Esophagus squamous epithelium (tissue), 5 donors: ENCODE data around the gene DHRSX. TPM values are rescaled to one million over a fixed set of nuclear protein-coding genes. Genes with fewer than 3 reads are reported as not detected.
"Not testable (repeated sequence)": the region's sequence is repeated elsewhere in the genome, so short reads cannot be mapped to it uniquely, and the experiment has no call there.

Source experiments
- DNase-seq: peaks from one replicate; lab custom pipeline; 2025; lab: John Stamatoyannopoulos, UW
- H3K27ac ChIP-seq, 4 donors: fragments of 200-600 bp; sonication (generic); one replicate each; pipeline ENCODE4 v1.5.1; 2016 to 2019; ENCODE audit warnings: mild to moderate bottlenecking in 1 of 4
- H3K27me3 ChIP-seq, 4 donors: fragments of 200-600 bp; sonication (generic); 1 replicate in 3 of 4; 2 replicates in 1 of 4; pipeline versions ENCODE4 v1.5.1 to v1.6.0; 2017 to 2021; ENCODE audit warnings: antibody characterized with exemption in 1 of 4
- H3K36me3 ChIP-seq, 3 donors: fragments of 200-600 bp; sonication (generic); one replicate each; pipeline ENCODE4 v1.5.1; 2016 to 2019
- H3K4me1 ChIP-seq, 3 donors: fragments of 200-600 bp; sonication (generic); one replicate each; pipeline ENCODE4 v1.5.1; 2017 to 2019
- H3K4me3 ChIP-seq, 4 donors: fragments of 200-600 bp; sonication (generic); 1 replicate in 3 of 4; 2 replicates in 1 of 4; pipeline ENCODE4 v1.5.1; 2016 to 2019; ENCODE audit warnings: mild to moderate bottlenecking in 2 of 4, moderate library complexity in 1 of 4
- H3K9me3 ChIP-seq, 3 donors: fragments of 200-600 bp; sonication (generic); one replicate each; pipeline ENCODE4 v1.5.1; 2016 to 2019
- POLR2A ChIP-seq, 4 donors: fragments of 450-650 bp; IDR thresholded peaks; one replicate each; pipeline ENCODE4 v1.6.1; 2017; ENCODE audit warnings: antibody characterized with exemption in 4 of 4, mild to moderate bottlenecking in 4 of 4, moderate library complexity in 3 of 4
- WGBS, 2 donors: methylation state at CpG; one replicate each; pipeline ENCODE4 v1.1.5; 2018; 5-methylcytosine and 5-hydroxymethylcytosine counted together
- intact Hi-C: fragments of 100-400 bp; cut with DNase I; formaldehyde crosslinking; loops from one replicate; pipeline ENCODE4 v1.15.0; 2022
- total RNA-seq, 4 donors: library from RNA; depleted of rRNA; stranded (reverse); fragments of >200 nt; gene quantifications; one replicate each; pipeline ENCODE4 v1.1.0, GENCODE V29; 2016
- TF ChIP-seq, protein P1 (sequence below), 6 experiments: fragments of 450-650 bp in 4 of 6; fragments of 200-600 bp in 2 of 6; sonication (generic) in 2 of 6; IDR thresholded peaks; one replicate each; pipeline ENCODE4 v1.5.1; 2016 to 2019; ENCODE audit warnings: antibody characterized with exemption in 6 of 6, mild to moderate bottlenecking in 4 of 6, moderate library complexity in 4 of 6
- donor health status: DM: yes; HTN: yes; CAD: no.

DHRSX gene
- total RNA-seq, 4 donors from 2014 or later: 4.1 to 12.2 (median 8.0) TPM

DNA sequence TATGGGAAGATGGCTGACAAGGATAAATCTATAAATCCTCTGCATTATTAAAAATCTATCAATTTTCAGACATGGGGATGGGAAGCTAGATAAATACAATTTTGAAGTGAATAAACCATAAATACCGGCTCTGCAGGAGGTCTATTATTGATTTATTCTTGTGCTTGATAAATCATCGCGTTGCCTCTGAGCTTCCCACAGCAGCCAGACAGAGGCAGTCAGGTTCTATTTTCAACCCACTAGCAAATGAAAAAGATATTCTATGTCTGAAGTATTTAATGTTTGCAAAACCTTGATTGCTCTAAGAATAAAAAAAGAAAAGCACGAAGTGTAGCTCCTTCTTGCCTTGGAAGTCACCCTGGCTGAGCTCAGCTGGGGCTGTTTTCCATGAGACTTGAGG lies 216.2 kb downstream of the DHRSX start:
- peaks cover 0 to 10% (median 0%) of the 10 kb centered on the region in 3 donors for H3K36me3 ChIP-seq
- H3K27me3 ChIP-seq: no peaks in the 10 kb centered on the region
- H3K4me1 ChIP-seq: no peaks in the 10 kb centered on the region
- 94 to 95% methylated on average over 4 of the region's 4 CpGs for WGBS, 2 donors
- no peak overlapping the region for H3K4me3 ChIP-seq
- no peak overlapping the region for H3K27ac ChIP-seq
- intact Hi-C loops: no loop called here
- H3K9me3 ChIP-seq: no peaks in the 10 kb centered on the region
- TF ChIP-seq, protein P1, sequence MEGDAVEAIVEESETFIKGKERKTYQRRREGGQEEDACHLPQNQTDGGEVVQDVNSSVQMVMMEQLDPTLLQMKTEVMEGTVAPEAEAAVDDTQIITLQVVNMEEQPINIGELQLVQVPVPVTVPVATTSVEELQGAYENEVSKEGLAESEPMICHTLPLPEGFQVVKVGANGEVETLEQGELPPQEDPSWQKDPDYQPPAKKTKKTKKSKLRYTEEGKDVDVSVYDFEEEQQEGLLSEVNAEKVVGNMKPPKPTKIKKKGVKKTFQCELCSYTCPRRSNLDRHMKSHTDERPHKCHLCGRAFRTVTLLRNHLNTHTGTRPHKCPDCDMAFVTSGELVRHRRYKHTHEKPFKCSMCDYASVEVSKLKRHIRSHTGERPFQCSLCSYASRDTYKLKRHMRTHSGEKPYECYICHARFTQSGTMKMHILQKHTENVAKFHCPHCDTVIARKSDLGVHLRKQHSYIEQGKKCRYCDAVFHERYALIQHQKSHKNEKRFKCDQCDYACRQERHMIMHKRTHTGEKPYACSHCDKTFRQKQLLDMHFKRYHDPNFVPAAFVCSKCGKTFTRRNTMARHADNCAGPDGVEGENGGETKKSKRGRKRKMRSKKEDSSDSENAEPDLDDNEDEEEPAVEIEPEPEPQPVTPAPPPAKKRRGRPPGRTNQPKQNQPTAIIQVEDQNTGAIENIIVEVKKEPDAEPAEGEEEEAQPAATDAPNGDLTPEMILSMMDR (IDR thresholded peaks at IDR 0.05): no peak
- TF ChIP-seq POLR2A (IDR thresholded peaks at IDR 0.05): no peak
- DNase-seq: no peak

DNA sequence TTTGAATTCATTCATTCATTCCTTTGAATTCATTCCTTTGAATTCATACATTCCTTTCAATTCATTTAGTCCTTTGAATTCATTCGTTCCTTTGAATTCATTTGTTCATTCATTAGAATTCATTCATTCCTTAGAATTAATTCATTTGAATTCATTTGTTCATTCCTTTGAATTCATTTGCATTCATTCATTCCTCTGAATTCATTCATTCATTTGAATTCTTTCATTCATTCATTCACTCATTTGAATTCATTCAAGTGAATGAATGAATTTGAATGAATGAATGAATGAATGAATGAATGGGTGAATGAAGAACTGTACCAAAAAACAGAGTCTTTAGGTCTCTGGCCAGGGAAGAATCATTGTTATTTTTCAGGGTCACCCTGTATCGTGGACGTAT lies 216.6 kb downstream of the DHRSX start:
- TF ChIP-seq, protein P1 (IDR thresholded peaks at IDR 0.05): no peak
- no peak for TF ChIP-seq POLR2A (IDR thresholded peaks at IDR 0.05)
- Histone ChIP-seq H3K36me3 (peaks cover 0 to 6% (median 0%) of the 10 kb centered on the region in 3 donors), H3K9me3 (no peaks in the 10 kb centered on the region), H3K27ac (no peak overlapping the region), H3K4me1 (no peaks in the 10 kb centered on the region), H3K27me3 (no peaks in the 10 kb centered on the region), H3K4me3 (no peak overlapping the region)
- WGBS, 2 donors: 88 to 96% methylated on average over 3 of the region's 3 CpGs
- intact Hi-C loops: no loop called here
- no peak for DNase-seq

DNA sequence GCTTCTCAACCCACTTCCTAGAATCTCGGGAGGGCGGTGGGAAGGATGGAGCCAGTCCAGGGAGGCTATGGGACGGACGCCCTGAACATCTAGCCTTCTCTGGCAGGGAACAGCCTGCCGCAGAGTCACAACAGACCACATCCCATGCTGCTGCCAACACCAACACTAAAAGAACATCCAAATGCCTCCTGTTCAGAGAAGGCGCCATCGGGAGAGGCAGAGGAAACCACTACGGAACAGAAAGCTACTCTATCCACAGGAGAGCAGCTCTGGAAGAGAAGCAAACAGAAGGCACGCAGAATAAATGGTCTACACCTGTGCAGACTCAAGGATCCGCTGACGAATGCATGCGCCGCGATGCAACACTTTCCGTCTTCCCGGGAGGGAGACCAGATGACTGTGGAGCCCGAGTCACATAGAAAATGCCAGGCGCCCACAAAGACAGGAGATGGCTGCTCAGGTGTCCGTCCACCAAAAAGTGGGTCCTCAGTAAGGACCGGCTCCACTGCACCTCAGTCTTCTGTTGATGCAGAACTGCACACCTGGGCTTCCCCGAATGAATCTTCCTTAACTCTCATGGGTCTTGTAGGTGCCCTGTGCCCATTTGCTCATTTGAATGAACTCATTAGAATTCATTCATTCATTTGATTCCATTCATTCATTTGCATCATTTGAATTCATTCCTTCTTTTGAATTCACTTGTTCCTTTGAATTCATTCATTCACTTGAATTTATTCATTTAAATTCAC lies 217.5 kb downstream of the DHRSX start:
- H3K4me3 ChIP-seq: no peak overlapping the region
- no peaks in the 10 kb centered on the region for H3K9me3 ChIP-seq
- intact Hi-C loops: no loop called here
- H3K27ac ChIP-seq: no peak overlapping the region
- H3K36me3 ChIP-seq: no peaks in the 10 kb centered on the region
- no peaks in the 10 kb centered on the region for H3K27me3 ChIP-seq
- no peaks in the 10 kb centered on the region for H3K4me1 ChIP-seq
- TF ChIP-seq POLR2A (IDR thresholded peaks at IDR 0.05): no peak
- TF ChIP-seq, protein P1 (IDR thresholded peaks at IDR 0.05): no peak
- 88 to 92% methylated on average over 20 to 21 of the region's 21 CpGs for WGBS, 2 donors
- DNase-seq: no peak

DNA sequence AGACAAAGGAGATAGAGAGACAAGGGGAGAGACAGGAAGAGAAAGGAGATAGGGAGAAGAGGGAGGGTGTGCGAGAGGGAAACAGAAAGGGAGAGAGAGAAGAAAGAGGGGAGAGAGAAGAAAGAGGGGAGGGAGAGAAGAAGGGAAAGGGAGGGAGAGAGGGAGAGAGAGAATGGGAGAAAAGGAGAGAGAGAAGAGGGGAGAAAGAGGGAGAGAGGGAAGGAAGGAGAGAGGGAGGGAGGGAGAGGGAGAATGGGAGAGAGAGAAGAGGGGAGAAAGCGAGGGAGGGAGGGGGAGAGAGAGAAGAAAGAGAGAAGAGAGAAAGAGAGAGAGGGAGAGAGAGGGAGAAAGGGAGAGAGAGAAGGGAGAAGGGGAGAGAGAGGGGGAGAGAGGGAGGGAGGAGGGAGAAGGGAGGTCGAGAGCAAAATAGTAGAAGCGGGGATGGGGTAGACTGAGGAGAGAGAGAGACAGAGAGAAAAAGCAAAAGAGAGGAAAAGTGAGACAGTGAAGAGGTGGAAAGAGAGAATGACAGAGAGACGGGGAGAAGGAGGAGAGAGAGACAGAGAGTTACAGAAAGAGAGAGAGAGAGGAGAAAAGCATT lies 218.2 kb downstream of the DHRSX start:
- WGBS, 2 donors: 86 to 91% methylated on average over 4 to 5 of the region's 5 CpGs
- Histone ChIP-seq H3K27me3 (no peaks in the 10 kb centered on the region), H3K4me3 (no peak overlapping the region), H3K9me3 (no peaks in the 10 kb centered on the region), H3K4me1 (no peaks in the 10 kb centered on the region), H3K27ac (no peak overlapping the region), H3K36me3 (no peaks in the 10 kb centered on the region)
- intact Hi-C loops: no loop called here
- DNase-seq: no peak
- TF ChIP-seq POLR2A (IDR thresholded peaks at IDR 0.05): no peak
- TF ChIP-seq, protein P1 (IDR thresholded peaks at IDR 0.05): no peak

DNA sequence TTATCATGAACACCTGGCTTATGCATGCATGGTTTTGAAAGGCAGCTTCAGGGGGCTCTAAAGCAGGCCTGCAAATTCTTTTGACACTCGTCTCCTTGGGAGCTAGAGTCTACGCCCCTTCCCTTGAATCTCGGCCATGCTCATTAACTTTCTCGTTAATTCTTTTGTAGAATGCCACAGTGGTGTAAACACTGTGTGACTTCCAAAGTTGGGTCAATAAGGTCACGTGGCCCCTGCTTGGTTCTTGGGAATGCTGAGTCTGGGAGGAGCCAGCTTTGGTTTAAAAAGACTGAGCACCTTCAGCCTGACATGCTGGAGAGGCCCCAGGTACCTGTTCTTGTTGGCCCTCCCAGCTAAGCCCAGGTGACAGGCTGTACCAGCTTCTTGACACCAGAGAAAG lies 228.4 kb downstream of the DHRSX start:
- 77 to 81% methylated on average over 5 of the region's 5 CpGs for WGBS, 2 donors
- TF ChIP-seq POLR2A (IDR thresholded peaks at IDR 0.05): no peak
- TF ChIP-seq, protein P1 (IDR thresholded peaks at IDR 0.05): no peak
- H3K4me1 ChIP-seq: no peaks in the 10 kb centered on the region
- H3K9me3 ChIP-seq: no peaks in the 10 kb centered on the region
- no peak overlapping the region for H3K4me3 ChIP-seq
- H3K36me3 ChIP-seq: no peaks in the 10 kb centered on the region
- no peak for DNase-seq
- no peak overlapping the region for H3K27ac ChIP-seq
- no peaks in the 10 kb centered on the region for H3K27me3 ChIP-seq
- intact Hi-C loops: no loop called here

DNA sequence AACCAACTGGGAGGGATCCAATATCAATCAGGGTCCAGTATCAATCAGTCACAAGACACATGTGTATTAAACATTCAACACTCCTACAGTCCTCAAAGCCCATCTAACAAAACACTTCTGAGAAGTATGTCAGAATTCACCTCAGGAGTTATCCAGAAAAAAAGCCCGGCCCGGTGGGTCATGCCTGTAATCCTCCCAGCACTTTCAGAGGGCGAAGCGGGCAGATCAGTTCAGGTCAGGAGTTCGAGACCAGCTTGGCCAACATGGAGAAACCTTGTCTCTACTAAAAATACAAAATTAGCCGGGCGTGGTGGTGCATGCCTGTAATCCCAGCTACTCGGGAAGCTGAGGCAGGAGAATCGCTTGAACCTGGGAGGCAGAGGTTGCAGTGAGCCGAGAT lies 229.2 kb downstream of the DHRSX start:
- DNase-seq, H3K27ac ChIP-seq, H3K27me3 ChIP-seq, H3K36me3 ChIP-seq, H3K9me3 ChIP-seq, H3K4me1 ChIP-seq, H3K4me3 ChIP-seq, intact Hi-C loops: not testable (repeated sequence)
- 90 to 98% methylated on average over 3 to 10 of the region's 10 CpGs for WGBS, 2 donors

DNA sequence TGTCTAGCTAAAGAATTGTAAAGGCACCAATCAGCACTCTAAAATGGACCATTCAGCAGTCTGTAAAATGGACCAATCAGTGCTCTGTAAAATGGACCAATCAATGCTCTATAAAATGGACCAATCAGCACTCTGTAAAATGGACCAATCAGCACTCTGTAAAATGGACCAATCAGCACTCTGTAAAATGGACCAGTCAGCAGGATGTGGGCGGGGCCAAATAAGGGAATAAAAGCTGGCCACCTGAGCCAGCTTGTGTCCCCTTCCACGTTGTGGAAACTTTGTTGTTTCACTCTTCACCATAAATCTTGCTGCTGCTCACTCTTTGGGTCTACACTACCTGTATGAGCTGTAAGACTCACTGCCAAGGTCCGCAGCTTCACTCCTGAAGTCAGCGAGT lies 230.0 kb downstream of the DHRSX start:
- H3K4me3 ChIP-seq, H3K27me3 ChIP-seq, H3K9me3 ChIP-seq, H3K27ac ChIP-seq, DNase-seq, H3K4me1 ChIP-seq, intact Hi-C loops: not testable (repeated sequence)
- 83 to 93% methylated on average over 2 to 4 of the region's 4 CpGs for WGBS, 2 donors
- peaks cover 0 to 12% (median 0%) of the 10 kb centered on the region in 3 donors for H3K36me3 ChIP-seq
